OCI-LY1 (cell line): ENCODE measurements around the gene DNAH12.
"Not testable (repeated sequence)": the region's sequence is repeated elsewhere in the genome, so short reads cannot be mapped to it uniquely, and the experiment has no call there.

Source experiments
- H2AFZ ChIP-seq: fragments of 200-600 bp; sonication (generic), shearing (Covaris generic); 2 replicates; pipeline ENCODE4 v1.6.0; 2014; ENCODE audit warnings: antibody characterized with exemption, mild to moderate bottlenecking, low read length
- H3F3A ChIP-seq: fragments of 200-600 bp; sonication (generic), shearing (Covaris generic); 2 replicates; pipeline ENCODE4 v1.6.0; 2014; ENCODE audit warnings: mild to moderate bottlenecking, antibody characterized with exemption, low read length, moderate library complexity; ENCODE audit not compliant: insufficient read depth
- H3K27ac ChIP-seq: fragments of 200-600 bp; sonication (generic); 2 replicates; pipeline ENCODE4 v1.5.1; 2014; ENCODE audit warnings: low read length, mixed run types, mild to moderate bottlenecking, low read depth; ENCODE audit not compliant: poor library complexity, severe bottlenecking
- H3K27me3 ChIP-seq: fragments of 200-600 bp; sonication (generic); 2 replicates; pipeline ENCODE4 v1.6.0; 2014; ENCODE audit warnings: antibody characterized with exemption, mild to moderate bottlenecking, low read length, moderate library complexity; ENCODE audit not compliant: insufficient read depth
- H3K36me3 ChIP-seq: fragments of 200-600 bp; sonication (generic); 2 replicates; pipeline ENCODE4 v1.6.1; 2014; ENCODE audit warnings: mild to moderate bottlenecking, antibody characterized with exemption, low read length, moderate library complexity, mixed read lengths; ENCODE audit not compliant: insufficient read depth
- H3K4me1 ChIP-seq: fragments of 200-600 bp; sonication (generic); 2 replicates; pipeline ENCODE4 v1.5.1; 2014; ENCODE audit warnings: mild to moderate bottlenecking, low read length, moderate library complexity; ENCODE audit not compliant: insufficient read depth, severe bottlenecking
- H3K4me2 ChIP-seq: fragments of 200-600 bp; sonication (generic), shearing (Covaris generic); 2 replicates; pipeline ENCODE4 v1.6.1; 2014; ENCODE audit warnings: low read length
- H3K4me3 ChIP-seq: fragments of 200-600 bp; sonication (generic); 2 replicates; pipeline ENCODE4 v1.5.1; 2014; ENCODE audit warnings: low read length, low read depth, mild to moderate bottlenecking, mixed read lengths; ENCODE audit not compliant: poor library complexity, severe bottlenecking
- H3K79me2 ChIP-seq: fragments of 200-600 bp; shearing (Covaris generic); 2 replicates; pipeline ENCODE4 v1.6.1; 2016; ENCODE audit warnings: mixed run types, low read length, mixed read lengths; ENCODE audit not compliant: insufficient read depth
- H3K9ac ChIP-seq: fragments of 200-600 bp; sonication (generic), shearing (Covaris generic); 2 replicates; pipeline ENCODE4 v1.6.1; 2014; ENCODE audit warnings: mild to moderate bottlenecking, low read length, mixed read lengths
- H3K9me2 ChIP-seq: fragments of 200-600 bp; sonication (generic), shearing (Covaris generic); 2 replicates; pipeline ENCODE4 v1.6.1; 2014; ENCODE audit warnings: low read depth, mild to moderate bottlenecking, low read length, mixed read lengths
- H3K9me3 ChIP-seq: fragments of 200-600 bp; shearing (Covaris generic); 2 replicates; pipeline ENCODE4 v1.6.1; 2014; ENCODE audit warnings: low read length, mixed read lengths
- H4K20me1 ChIP-seq: fragments of 200-600 bp; sonication (generic), shearing (Covaris generic); 2 replicates; pipeline ENCODE4 v1.6.0; 2016; ENCODE audit warnings: mild to moderate bottlenecking, low read length; ENCODE audit not compliant: insufficient read depth
- EZH2 ChIP-seq: fragments of 200-600 bp; sonication (generic), shearing (Covaris generic); IDR thresholded peaks from 2 replicates; pipeline ENCODE4 v1.8.0; 2017; ENCODE audit warnings: borderline replicate concordance, mixed run types, mild to moderate bottlenecking, antibody characterized with exemption, low read length, moderate library complexity, mixed read lengths
- TF ChIP-seq, protein P1 (sequence below): fragments of 200-600 bp; sonication (generic), shearing (Covaris generic); IDR thresholded peaks from 2 replicates; pipeline ENCODE4 v1.5.1; 2017; ENCODE audit warnings: mild to moderate bottlenecking, antibody characterized with exemption, low read length, moderate library complexity, mixed read lengths

DNAH12 gene

DNA sequence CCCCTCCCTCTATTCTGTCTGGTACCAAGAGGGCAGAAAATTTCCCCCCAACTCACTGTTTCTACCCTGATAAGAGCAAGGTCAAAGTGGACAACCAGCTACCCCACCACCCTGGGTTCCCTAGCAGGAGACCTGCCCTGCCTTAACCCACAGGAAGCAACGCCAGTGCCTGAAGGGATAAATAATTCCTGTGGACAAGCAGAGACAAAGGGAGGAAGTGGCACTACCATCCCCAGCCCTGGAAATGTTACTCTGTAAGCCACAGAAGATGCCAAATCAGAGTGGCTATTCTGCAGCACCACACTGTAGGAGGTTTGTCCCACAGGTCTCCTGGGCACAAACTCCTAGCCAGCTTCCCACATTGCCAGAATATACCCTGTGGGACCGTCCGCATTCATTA lies 80.1 kb downstream of the DNAH12 start:
- H4K20me1 ChIP-seq: no peaks in the 10 kb centered on the region
- H3K9me3 ChIP-seq: no peaks in the 10 kb centered on the region
- H3K4me3 ChIP-seq: no peak overlapping the region
- TF ChIP-seq EZH2: no peak
- TF ChIP-seq, protein P1, sequence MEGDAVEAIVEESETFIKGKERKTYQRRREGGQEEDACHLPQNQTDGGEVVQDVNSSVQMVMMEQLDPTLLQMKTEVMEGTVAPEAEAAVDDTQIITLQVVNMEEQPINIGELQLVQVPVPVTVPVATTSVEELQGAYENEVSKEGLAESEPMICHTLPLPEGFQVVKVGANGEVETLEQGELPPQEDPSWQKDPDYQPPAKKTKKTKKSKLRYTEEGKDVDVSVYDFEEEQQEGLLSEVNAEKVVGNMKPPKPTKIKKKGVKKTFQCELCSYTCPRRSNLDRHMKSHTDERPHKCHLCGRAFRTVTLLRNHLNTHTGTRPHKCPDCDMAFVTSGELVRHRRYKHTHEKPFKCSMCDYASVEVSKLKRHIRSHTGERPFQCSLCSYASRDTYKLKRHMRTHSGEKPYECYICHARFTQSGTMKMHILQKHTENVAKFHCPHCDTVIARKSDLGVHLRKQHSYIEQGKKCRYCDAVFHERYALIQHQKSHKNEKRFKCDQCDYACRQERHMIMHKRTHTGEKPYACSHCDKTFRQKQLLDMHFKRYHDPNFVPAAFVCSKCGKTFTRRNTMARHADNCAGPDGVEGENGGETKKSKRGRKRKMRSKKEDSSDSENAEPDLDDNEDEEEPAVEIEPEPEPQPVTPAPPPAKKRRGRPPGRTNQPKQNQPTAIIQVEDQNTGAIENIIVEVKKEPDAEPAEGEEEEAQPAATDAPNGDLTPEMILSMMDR: no peak
- no peak overlapping the region for H3K9ac ChIP-seq
- no peaks in the 10 kb centered on the region for H3K79me2 ChIP-seq
- H3K4me1 ChIP-seq: no peaks in the 10 kb centered on the region
- H3K9me2 ChIP-seq: no peaks in the 10 kb centered on the region
- H3K27me3 ChIP-seq: no peaks in the 10 kb centered on the region
- H3F3A ChIP-seq: no peaks in the 10 kb centered on the region
- no peaks in the 10 kb centered on the region for H3K36me3 ChIP-seq
- no peak overlapping the region for H2AFZ ChIP-seq
- no peak overlapping the region for H3K27ac ChIP-seq
- no peak overlapping the region for H3K4me2 ChIP-seq

DNA sequence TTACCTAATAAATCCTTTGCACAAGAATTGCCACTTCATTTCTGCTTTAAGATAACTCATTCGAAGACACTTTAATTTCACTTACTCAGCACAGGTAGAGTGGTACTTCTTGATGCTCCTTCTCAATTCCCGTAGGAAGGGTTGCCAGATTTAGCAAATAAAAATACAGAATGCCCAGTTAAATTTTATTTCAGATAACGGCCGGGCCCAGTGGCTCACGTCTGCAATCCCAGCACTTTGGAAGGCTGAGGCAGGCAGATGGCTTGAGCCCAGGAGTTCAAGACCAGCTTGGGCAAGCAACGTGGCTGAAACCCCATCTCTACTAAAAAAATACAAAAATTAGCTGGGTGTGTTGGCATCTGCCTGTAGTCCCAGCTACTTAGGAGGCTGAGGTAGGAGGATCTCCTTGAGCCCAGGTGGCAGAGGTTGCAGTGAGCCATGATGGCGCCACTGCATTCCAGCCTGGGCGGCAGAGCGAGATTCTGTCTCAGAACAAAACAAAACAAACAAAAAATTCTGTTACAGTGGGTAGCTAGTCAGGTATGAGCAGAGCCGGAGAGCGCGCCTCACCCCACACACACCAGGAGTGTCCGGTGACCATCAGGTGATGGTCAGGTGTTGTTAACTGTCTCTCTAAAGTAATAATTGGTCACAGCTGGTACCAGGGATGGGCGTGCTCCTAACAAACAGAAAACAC lies 92.8 kb downstream of the DNAH12 start:
- H3K4me2 ChIP-seq: no peak overlapping the region
- H3K9me3 ChIP-seq: no peaks in the 10 kb centered on the region
- H2AFZ ChIP-seq: no peak overlapping the region
- H3K79me2 ChIP-seq: no peaks in the 10 kb centered on the region
- no peak overlapping the region for H3K27ac ChIP-seq
- no peaks in the 10 kb centered on the region for H3F3A ChIP-seq
- H3K36me3 ChIP-seq: no peaks in the 10 kb centered on the region
- no peak overlapping the region for H3K9ac ChIP-seq
- H3K9me2 ChIP-seq: no peaks in the 10 kb centered on the region
- TF ChIP-seq, protein P1: no peak
- no peak for TF ChIP-seq EZH2
- H3K27me3 ChIP-seq: no peaks in the 10 kb centered on the region
- H4K20me1 ChIP-seq: no peaks in the 10 kb centered on the region
- no peak overlapping the region for H3K4me3 ChIP-seq
- H3K4me1 ChIP-seq: no peaks in the 10 kb centered on the region

DNA sequence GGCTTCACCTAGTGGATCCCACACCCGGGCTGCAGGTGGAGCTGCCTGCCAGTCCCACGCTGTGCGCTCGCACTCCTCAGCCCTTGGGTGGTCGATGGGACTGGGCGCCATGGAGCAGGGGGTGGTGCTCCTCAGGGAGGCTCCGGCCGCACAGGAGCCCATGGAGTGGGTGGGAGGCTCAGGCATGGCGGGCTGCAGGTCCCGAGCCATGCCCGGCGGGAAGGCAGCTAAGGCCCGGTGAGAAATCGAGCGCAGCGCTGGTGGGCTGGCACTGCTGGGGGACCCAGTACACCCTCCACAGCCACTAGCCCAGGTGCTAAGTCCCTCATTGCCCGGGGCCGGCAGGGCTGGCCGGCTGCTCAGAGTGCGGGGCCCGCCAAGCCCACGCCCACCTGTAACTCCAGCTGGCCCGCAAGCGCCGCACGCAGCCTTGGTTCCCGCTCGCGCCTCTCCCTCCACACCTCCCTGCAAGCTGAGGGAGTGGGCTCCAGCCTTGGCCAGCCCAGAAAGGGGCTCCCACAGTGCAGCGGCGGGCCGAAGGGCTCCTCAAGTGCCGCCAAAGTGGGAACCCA lies 94.8 kb downstream of the DNAH12 start:
- H3K4me3 ChIP-seq, H3K9ac ChIP-seq: not testable (repeated sequence)

DNA sequence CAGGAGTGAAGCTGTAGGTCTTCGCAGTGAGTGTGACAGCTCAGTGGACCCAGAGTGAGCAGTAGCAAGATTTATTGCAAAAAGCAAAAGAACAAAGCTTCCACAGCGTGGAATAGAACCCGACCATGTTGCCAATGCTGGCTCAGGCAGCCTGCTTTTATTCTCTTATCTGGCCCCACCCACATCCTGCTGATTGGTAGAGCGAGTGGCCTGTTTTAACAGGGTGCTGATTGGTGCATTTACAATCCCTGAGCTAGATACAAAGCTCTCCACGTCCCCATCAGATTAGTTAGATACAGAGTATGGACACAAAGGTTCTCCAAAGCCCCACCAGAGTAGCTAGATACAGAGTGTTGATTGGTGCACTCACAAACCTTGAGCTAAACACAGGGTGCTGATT lies 95.7 kb downstream of the DNAH12 start:
- not testable (repeated sequence) for H3K4me1 ChIP-seq, H3F3A ChIP-seq, H3K9me2 ChIP-seq, H3K4me2 ChIP-seq, H3K79me2 ChIP-seq, H2AFZ ChIP-seq, H3K27me3 ChIP-seq, H3K4me3 ChIP-seq, H3K9me3 ChIP-seq, H3K27ac ChIP-seq, H3K36me3 ChIP-seq, H4K20me1 ChIP-seq, H3K9ac ChIP-seq

More for the DNA sequence above, 94.8 kb downstream of the DNAH12 start:
- not testable (repeated sequence) for H2AFZ ChIP-seq, H3F3A ChIP-seq, H3K4me1 ChIP-seq, H3K79me2 ChIP-seq, H3K9me2 ChIP-seq, H3K36me3 ChIP-seq, H3K4me2 ChIP-seq, H4K20me1 ChIP-seq, H3K9me3 ChIP-seq, H3K27ac ChIP-seq, H3K27me3 ChIP-seq
